Measurements from ENCODE around the gene NFASC.

The NFASC gene

GRCh38 chr1:204947338-204947737 lies 76.7 kb downstream of the NFASC start:
- no peak for TF ChIP-seq CTCF (IDR thresholded peaks at IDR 0.05; ENCODE audit: low read depth, low read length, missing control alignments)
- in situ Hi-C loops (cut with HindIII; ENCODE audit: low pct_ligation_motif_present, low sequenced_read_pairs): no loop called here
- H3K36me3 ChIP-seq (replicated peaks): no peaks in the 10 kb centered on the region
- no peak overlapping the region for H3K27ac ChIP-seq
- no peak overlapping the region for H3K4me3 ChIP-seq (ENCODE audit: low read depth, low read length)
- no peak for DNase-seq
- H3K27me3 ChIP-seq (replicated peaks): peaks cover 4% of the 10 kb centered on the region

- in situ Hi-C loops (cut with HindIII; ENCODE audit: low pct_ligation_motif_present, low sequenced_read_pairs): no loop called here
- H3K27me3 ChIP-seq (replicated peaks): peaks cover 4% of the 10 kb centered on the region
- no peak overlapping the region for H3K4me3 ChIP-seq (ENCODE audit: low read depth, low read length)
- no peak for TF ChIP-seq CTCF (IDR thresholded peaks at IDR 0.05; ENCODE audit: low read depth, low read length, missing control alignments)
- no peak overlapping the region for H3K27ac ChIP-seq
- no peaks in the 10 kb centered on the region for H3K36me3 ChIP-seq (replicated peaks)
- DNase-seq: no peak
Observed at GRCh38 chr1:204947747-204948146, 77.1 kb downstream of the NFASC start.

GRCh38 chr1:204950353-204951001 lies 79.8 kb downstream of the NFASC start:
- Histone ChIP-seq H3K27me3 (replicated peaks) (peaks cover 3% of the 10 kb centered on the region), H3K4me3 (ENCODE audit: low read depth, low read length) (no peak overlapping the region), H3K27ac (no peak overlapping the region), H3K36me3 (replicated peaks) (no peaks in the 10 kb centered on the region)
- DNase-seq: no peak
- no peak for TF ChIP-seq CTCF (IDR thresholded peaks at IDR 0.05; ENCODE audit: low read depth, low read length, missing control alignments)
- in situ Hi-C loops (cut with HindIII; ENCODE audit: low pct_ligation_motif_present, low sequenced_read_pairs): no loop called here

- Histone ChIP-seq H3K27me3 (replicated peaks) (peaks cover 12% of the 10 kb centered on the region), H3K4me3 (ENCODE audit: low read depth, low read length) (no peak overlapping the region), H3K36me3 (replicated peaks) (no peaks in the 10 kb centered on the region), H3K27ac (no peak overlapping the region)
- in situ Hi-C loops (cut with HindIII; ENCODE audit: low pct_ligation_motif_present, low sequenced_read_pairs): no loop called here
- no peak for DNase-seq
- TF ChIP-seq CTCF (IDR thresholded peaks at IDR 0.05; ENCODE audit: low read depth, low read length, missing control alignments): no peak
Observed at GRCh38 chr1:204958317-204959307, 88.0 kb downstream of the NFASC start.

GRCh38 chr1:204959374-204959773 lies 88.7 kb downstream of the NFASC start:
- no peaks in the 10 kb centered on the region for H3K36me3 ChIP-seq (replicated peaks)
- in situ Hi-C loops (cut with HindIII; ENCODE audit: low pct_ligation_motif_present, low sequenced_read_pairs): no loop called here
- H3K27me3 ChIP-seq (replicated peaks): peaks cover 14% of the 10 kb centered on the region
- TF ChIP-seq CTCF (IDR thresholded peaks at IDR 0.05; ENCODE audit: low read depth, low read length, missing control alignments): no peak
- no peak for DNase-seq
- H3K27ac ChIP-seq: no peak overlapping the region
- no peak overlapping the region for H3K4me3 ChIP-seq (ENCODE audit: low read depth, low read length)

All from brain microvascular endothelial cell (primary cell).